Iris pigment epithelial cell (primary cell): Measurements from ENCODE around the gene NUB1.

ENCODE experiments used
- DNase-seq: peaks from one replicate; pipeline ENCODE4 v3.0.0-alpha.2; 2011; ENCODE audit warnings: low read depth

The NUB1 gene

GRCh38 chr7:151378011-151378410 is 36.4 kb downstream of the NUB1 start:
- no peak for DNase-seq

GRCh38 chr7:151378496-151379192 is 37.0 kb downstream of the NUB1 start:
- no peak for DNase-seq

- no peak for DNase-seq
Measured at GRCh38 chr7:151379193-151379520, 37.5 kb downstream of the NUB1 start.

GRCh38 chr7:151379534-151380198 is 38.1 kb downstream of the NUB1 start:
- no peak for DNase-seq

DNA sequence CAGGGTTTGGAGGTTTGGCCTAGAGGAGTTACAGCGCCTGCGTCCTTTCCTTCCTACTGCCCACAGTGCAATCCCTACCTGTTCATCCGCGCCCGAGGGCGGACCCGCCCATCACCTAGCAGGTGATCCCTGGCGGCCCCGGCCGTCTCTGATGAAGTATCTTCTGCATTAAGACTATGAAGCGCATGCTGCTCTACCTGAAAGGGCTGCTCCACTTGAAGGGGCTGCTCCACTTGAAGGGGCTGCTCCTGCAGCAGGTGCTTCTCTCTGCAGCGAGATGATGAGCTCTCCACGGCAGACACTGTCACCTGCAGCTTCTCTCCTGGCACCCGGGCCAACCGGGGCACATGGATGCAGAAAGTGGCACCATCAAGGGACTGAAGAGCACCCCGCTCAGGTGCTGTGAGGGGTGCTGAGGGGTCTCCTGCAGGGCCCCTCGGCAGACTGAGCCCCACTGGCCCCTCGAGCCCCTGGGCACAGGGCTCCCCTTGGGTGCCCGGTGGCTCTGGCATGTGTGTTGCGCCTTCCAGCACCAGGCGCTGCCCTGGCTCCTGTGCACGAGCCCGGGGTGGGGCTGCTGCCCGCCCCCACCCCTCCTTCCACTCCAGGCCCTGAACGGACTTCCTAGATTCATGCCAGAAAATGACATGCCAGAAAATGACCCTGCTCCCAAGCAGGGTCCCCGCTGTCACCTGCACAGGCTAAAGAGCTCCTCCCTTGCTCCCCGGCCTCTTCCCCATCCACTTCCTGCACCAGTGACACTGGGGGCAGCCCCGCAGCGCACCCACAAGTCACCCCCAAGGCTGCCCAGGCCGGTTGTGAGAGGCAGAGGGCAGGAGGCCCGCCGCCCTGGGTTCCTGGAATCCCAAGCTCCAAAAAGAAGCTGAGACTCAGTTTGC is 38.8 kb downstream of the NUB1 start:
- DNase-seq, result no peak

- no peak for DNase-seq
Measured at GRCh38 chr7:151381098-151381347, 39.4 kb downstream of the NUB1 start.

DNA sequence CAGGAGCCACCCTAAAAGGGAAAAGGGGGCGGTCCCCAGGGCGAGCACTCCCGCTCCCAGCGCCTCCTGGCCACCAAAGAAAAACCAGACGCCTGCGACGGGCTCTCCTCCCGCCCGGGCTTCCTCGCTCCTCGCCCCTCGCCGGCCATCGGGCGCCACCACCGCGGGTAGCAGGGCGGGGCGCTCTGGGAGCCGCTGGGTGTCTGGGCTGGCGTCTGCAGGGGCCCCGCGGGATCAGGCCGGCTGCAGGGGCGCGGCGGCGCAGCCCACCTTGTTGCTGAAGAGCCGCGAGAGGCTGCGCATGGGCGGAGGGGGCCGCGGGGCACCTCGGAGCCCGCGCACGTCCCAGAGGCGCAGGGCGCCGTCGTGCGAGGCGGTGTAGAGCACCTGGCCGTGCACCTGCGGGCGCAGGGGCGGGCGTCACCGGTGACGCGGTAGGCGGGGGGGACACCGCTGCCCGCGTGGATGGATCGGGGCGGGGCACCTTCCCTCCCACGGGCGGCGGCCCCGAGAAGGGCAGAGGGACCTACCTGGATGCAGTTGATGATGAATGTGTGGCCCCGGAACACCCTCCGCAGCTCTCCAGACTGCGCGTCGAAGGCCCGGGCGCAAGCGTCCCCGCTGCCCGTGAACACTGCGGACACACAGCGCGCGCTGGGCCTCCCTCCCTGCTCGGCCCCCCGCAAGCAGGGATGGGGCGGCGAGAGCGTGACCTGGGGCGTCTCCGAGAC is 39.9 kb downstream of the NUB1 start:
- no peak for DNase-seq

DNA sequence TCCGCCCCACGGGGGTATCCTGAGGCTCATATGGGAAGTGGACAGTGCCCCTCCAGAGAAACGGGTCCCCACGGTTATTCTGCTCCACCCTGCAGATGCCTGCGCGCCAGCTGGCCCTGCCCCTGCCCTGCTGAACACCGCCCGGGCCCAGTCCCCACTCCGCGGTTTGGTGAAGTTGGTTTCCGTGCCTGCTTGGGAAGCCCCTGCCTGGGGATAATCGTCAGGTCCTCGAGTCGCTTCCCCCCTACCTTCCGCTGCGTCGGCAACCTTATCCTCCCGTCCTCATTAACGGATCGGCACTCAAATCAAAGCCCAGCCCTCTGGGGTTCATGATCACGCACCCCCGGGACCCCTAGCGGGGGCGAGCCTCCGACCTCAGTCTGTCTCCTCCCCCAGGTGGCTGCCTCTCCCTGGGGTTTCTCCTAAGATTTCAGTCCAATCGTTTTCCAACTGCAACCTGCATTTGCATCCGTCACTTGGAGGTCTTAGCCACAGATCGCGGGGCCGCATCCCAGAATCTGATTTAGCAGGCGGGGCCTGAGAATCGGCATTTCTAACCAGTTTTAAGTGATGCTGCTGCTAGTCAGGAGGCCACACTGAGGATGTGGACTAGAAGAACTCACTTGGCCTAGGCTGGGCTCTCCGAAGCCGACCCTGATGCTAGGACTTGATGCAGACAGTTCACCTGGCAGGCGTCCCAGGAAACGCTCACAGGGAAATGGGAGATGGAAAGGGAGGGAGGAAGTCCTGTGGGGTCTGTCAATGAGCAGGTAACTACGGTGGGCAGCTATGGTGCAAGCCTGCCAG is 40.7 kb downstream of the NUB1 start:
- no peak for DNase-seq

DNA sequence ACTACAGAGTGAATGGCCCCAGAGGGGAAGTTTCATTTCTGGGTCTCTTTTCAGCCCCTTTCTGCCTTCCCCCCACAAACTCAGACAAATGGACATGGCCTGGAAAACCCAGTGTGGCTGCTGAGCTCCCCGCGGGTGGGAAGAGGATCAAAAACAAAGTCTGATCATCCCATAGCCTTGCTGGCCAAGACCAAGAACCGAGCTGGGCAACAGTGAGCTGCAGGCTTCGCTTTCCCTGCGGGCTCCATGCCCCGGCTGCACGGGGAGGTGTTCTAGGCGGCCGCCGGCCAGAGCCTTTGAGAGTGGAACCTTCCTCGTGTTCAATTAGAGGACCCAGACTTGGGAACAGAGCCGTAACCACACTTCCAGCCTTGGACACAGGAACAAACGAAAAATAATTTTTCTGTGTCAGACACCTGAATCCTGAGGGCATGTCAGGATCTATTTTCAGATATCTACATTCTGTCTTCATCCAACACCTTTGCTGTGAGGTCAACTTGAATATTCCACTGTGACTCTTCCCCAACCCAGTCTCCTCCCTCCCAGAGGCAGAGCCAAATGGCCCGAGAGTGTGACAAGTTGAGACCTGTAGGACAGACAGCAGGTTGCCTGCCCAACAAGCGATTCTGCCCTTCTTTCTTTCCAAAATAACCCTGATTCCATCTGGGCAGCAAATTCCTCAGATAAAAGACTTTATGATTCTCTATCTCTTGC is 42.2 kb downstream of the NUB1 start:
- DNase-seq, result no peak

DNA sequence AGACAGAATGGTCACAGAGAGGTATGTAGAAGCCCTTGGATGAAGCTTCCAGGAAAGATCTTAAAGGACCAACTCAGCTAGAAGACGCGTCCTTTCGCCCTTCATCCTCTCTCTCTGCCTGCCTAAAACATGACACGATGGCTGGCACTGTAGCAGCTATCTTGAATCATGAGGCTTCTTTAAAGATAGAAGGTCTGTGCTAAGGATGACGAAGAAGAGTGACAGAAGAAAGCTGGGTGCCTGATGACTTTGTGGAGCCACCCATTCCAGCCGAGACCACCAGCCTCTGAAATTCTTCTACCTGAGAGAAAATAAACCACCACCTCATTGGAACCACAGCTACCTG is 42.7 kb downstream of the NUB1 start:
- no peak for DNase-seq

DNA sequence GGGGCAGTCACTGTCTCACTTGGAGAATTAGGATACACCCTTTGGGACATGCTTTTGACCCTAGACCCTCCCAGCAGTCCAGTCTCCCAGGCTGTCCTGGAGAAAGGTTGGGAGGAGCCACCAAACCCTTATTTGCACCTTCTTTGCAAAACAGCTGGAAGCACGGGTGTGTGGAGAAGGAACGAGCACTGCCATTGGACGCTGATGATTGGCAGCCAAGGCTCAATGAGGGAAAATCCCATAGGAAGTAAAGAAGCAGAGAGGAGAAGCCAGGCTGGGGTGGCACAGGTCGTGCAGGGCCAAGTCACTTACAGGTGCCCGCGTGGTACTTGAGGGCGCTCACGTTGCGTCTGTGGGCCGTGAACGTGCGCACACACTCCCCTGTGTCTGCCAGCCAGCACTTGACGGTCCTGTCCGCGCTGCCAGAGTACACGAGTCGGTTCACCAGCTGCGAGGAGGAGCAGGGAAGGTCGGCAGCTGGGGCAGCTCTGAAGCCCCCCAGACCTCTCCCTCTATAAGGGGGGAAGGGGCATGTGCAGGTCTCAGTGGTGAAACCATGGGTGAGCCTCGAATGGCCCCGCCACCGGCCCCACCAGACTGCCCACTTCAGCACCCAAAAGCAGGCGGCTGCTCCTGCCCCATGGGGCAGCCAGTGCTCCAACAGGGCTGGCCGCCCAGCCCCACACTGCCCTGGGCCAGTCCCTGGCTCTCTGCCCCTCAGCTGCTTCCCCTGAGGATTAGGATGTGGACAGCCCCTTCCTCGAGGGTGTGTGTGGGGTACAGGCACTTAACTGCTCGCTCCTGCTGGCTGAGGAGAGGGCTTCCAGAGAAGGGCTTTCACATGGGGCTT is 43.4 kb downstream of the NUB1 start:
- no peak for DNase-seq

DNA sequence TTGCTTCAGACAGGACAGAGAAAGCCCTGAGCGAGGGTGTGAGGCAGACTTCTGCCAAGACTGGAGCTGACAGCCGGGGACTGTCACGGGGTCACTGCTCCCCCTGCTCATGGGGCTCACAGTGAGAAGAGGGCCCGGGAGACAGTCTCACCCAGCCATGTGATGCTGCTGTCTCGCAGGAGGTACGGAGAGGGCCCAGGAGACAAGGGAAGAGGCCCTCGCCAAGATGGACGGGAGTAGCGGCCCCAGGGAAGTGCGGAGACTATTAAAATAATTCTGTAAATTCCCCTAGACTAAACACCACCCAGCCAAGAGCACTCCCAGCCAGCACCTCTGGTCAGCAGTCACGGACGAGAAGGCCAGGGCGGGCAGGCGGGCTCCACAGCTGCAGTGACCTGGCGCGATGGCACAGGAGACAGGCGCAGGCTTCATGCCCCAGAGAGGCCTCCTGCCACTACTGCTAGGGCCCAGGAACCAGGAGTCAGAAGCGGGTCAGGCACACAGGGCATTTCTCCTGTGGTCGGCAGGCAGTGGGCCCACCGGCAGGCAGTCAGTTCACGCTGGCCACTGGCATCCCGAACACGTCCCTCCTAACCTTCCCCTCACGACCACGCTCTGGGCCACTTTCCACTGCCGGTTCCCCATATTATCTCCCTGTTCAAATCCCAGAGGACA is 44.2 kb downstream of the NUB1 start:
- no peak for DNase-seq

GRCh38 chr7:151386301-151387160 is 44.9 kb downstream of the NUB1 start:
- no peak for DNase-seq

DNA sequence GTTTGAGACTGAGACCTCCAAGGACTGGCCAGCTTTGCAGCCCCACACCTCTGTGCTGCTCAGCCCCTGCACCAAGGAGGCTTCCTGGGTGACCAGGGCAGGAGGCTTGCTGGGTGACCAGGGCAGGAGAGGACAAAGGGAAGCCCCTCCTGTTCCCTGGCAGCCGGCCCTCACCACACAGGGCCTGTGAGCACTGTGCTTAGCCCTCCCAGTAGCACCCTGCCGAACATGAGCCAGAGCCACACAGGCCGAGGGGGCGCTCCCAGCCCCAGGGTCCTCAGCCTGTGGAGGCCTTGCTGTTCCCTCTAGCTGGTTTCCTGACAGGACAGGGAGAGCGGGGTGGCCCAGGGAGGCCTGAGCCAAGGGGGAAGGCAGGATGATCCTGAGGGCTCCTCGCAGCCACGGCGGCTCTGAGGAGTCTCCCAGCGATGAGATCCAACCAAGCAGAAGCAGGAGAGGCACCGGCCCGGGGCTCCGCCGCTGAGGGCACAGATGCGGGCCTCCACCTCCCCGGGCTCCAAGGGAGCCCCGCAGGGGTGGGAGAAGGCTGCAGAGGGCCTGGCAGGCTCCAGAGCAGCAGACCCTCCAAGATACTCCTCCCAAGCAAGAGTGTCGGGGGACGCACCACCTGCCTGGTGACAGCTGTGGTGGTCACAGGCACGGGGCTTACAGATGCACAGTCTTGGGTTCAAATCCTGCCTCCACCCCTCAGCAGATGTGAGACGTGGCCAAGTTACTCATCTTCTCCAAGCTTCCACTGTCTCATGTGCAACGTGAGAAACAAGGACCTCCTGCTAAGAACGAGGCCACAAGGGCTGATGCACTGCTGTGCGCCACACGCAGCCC is 45.8 kb downstream of the NUB1 start:
- DNase-seq, result no peak

- DNase-seq, result no peak
Measured at GRCh38 chr7:151388007-151388297, 46.3 kb downstream of the NUB1 start.

- no peak for DNase-seq
Measured at GRCh38 chr7:151388430-151388829, 46.8 kb downstream of the NUB1 start.

- DNase-seq, result no peak
Measured at GRCh38 chr7:151389096-151389767, 47.6 kb downstream of the NUB1 start.
